ENCODE data around the gene SAPCD2. TPM values are rescaled to one million over a fixed set of nuclear protein-coding genes. Genes with fewer than 3 reads are reported as not detected.
"Not testable (repeated sequence)": the region's sequence is repeated elsewhere in the genome, so short reads cannot be mapped to it uniquely, and the experiment has no call there.

Gene SAPCD2
- total RNA-seq, 1 donor from 2014 or later = 17.6 TPM

GRCh38 chr9:137065336-137065967, 4.9 kb downstream of the SAPCD2 start:
- no peak for DNase-seq (ENCODE audit: low read depth, low spot score)

GRCh38 chr9:137064880-137065164, 5.5 kb downstream of the SAPCD2 start:
- DNase-seq (ENCODE audit: low read depth, low spot score) = no peak

GRCh38 chr9:137064027-137064879, 6.1 kb downstream of the SAPCD2 start:
- DNase-seq (ENCODE audit: low read depth, low spot score) = no peak

DNA sequence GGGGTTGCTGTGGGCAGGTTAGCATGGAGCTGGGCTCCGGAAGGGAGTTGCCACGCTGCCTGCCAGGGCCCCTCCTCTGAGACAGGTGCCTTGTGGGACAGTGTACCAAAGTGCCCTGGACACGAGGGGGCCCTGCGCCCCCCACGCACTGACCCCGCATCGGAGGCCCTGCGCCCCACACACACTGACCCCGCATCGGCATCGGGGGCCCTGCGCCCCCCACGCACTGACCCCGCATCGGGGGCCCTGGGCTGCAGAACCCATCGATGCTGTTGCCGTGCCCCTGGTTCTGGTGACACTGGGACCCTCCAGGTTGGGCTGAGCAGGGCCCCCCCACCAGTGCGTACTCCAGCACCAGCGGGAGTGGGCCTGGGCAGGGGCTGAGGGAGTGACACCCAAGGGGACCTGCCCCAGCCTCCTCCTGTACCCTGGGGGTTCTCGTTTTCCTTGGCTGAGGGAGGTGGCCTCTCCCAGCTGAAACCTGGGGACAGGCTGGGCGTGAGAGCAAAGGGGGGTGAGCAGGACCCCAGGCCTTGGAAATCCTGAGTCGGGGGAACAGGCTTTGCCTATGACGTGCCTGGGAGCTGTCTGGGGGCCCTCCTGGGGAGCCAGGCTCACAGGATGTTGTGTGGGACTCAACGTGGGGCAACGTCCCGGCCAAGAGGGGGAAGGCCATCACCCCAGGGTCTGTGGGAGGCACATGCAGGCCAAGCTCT, 6.9 kb downstream of the SAPCD2 start:
- DNase-seq (ENCODE audit: low read depth, low spot score) = no peak

- not testable (repeated sequence) for DNase-seq (ENCODE audit: low read depth, low spot score)
These were observed 7.6 kb downstream of the SAPCD2 start for GRCh38 chr9:137062798-137063197.

GRCh38 chr9:137062384-137062783, 8.0 kb downstream of the SAPCD2 start:
- no peak for DNase-seq (ENCODE audit: low read depth, low spot score)

- DNase-seq (ENCODE audit: low read depth, low spot score) = no peak
These were observed 11.7 kb downstream of the SAPCD2 start for GRCh38 chr9:137058521-137059234.

DNA sequence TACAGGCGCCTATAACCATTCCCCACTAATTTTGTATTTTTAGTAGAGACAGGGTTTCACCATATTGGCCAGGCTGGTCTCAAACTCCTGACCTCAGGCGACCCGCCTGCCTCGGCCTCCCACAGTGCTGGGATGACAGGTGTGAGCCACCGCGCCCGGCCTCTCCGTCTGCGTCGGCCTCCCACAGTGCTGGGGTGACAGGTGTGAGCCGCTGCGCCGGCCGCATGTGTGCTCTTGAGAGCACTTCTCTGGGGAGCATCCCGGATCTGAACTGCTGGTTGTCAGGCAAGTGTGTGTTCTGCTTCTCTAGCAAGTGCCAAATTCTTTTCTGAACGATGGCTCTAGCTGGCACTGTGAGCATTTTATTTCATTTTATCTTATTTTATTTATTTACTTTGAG, 12.8 kb downstream of the SAPCD2 start:
- no peak for DNase-seq (ENCODE audit: low read depth, low spot score)

DNA sequence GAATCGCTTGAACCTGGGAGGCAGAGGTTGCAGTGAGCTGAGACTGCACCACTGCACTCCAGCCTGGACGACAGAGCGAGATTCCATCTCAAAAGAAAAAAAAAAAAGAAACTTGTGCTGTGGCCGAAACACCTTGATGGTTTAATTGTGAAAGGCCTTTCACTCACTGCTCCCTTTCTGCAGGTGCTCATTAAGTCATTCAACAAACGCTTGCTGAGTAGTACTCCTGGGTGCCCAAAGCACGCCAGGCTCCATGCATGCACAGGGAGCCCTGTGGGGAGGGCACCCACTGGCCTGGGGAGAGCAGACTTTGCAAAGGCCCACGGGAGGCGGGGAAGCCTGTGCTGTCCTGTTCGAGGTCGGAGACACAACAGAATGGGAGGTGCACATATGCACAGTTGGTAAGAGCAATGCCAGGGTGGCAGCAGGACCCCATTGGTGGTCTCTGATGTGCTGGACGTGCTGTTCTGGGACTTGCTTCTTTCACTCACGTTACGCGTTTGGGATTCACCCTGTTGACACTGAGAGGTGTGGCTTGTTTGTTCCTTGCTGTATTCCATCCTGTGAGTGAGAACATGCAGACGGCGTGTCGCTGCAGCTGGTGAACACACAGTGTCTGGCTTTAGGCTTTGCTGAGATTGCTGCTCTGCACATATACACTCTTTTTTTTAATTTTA, 13.5 kb downstream of the SAPCD2 start:
- DNase-seq (ENCODE audit: low read depth, low spot score) = no peak

- no peak for DNase-seq (ENCODE audit: low read depth, low spot score)
These were observed 14.7 kb downstream of the SAPCD2 start for GRCh38 chr9:137055385-137056364.

DNA sequence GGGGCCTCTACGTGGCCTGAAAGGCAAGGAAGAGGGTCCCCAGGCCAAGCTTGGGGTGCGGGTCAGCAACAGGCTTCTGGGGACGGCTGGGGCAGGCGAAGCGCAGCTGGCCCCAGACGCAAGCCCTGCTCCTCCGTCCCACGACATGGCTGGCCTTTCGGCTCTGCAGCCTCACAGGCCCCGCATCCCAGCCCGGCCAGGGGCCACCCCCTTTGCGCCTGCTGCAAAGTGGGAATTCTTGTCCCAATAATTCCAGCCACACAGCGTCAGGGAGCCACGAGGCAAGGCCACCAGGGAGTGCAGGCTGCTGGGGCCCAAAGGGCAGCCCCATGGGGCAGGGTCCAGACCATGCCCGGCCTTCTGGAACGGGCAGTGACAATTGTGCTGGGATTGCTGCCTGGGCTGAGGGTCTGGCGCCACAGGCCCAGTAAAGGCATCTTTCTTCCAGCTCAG, 15.4 kb downstream of the SAPCD2 start:
- DNase-seq (ENCODE audit: low read depth, low spot score) = no peak

DNA sequence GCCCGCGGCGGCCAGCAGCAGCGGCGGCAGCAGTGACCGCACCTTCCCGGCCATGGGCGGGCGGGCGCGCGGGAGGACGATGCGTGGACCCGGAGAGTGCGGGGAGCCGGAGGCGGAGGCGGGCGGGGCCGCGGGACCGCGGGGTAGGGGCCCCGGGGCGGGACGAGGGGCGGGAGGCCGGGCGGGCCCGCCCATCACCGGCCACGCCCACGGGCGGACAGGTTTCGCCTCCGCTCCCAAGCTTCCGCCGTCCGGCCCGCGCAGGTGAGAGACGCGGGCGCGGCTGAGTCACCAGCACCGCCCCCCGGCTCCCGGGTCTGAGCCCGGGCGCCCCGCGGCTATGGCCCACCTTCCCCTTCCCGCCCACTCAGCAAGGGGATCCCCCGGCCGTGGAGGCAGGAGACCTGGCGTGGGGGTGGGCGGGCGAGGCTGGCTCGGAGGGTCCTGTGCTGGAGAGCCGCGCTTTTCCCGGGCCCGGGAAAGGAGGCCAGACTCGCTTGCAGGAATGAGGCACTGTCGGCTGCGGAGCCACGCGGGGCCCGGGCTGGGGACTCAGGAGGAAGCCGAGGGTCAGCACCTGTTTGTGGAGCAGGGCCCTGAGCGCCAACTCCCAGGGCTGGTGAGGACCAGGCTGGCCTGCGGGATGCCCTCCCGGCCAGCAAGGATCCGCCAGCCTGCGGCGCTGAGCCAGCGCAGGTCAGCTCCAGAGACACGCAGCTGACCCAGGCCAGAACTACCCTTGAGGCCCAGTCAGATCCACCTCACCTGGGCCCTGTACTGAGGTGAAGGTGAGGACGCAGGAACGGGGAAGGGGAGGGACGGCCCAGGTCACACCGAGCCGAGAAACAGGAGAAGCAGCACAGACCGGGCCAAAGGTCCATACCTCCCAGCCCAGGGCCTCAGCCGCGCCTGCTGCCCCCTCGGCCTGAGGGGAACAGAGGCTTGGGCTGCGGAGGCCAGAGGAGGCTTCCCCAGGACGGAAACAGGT, 16.1 kb downstream of the SAPCD2 start, which contains the start of gene ENTPD2:
TSS of gene ENTPD2 (minus strand) at position 118 of the 988 bp plus-strand sequence. CDS start at position 54, 64 bp downstream.
- no peak for DNase-seq (ENCODE audit: low read depth, low spot score)

DNA sequence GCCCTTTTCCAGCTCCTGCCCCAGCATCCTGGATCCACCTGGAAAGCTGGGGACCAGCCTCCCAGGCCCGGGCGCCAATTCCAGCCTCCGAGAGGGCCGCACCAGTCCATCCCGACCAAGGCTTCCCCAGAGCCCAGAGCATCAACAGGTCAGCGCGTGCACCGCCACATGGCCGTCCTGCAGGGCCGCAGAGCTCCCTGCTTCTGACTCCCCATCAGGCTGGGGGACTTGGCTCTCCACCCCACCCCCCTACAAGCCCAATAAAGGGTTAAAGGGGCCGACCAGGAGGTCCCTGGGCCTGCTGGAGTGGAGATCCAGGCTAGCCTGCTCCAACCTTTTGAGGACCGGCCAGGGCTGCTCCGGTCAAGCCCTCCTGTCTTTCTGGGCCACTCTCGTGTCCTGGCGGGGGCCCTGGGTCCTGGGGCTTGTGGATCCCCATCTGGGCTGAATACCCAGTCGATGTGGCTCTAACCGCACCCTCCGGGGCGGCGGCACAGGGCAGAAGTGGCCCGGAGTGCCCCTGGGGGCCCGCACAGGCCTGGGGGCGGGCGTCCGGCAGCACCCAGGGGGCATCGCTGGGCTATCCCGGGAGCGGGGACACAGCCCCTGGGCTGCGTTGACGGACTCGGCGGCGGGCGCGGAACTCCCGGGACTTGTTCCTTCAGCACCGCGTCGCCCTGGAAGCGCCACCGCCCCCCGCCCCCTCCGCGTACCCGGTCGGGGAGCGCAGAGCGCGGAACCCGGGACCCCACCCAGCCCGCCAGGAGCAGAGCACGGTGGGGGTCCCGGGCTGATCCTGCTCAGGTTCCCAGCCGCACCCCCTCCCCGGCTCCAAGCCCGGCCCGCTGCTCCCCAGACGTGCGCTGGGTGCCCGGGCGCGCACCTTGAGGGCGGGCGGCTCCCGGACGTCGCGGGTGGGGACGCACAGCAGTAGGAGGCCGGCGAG, 17.1 kb downstream of the SAPCD2 start:
- no peak for DNase-seq (ENCODE audit: low read depth, low spot score)

DNA sequence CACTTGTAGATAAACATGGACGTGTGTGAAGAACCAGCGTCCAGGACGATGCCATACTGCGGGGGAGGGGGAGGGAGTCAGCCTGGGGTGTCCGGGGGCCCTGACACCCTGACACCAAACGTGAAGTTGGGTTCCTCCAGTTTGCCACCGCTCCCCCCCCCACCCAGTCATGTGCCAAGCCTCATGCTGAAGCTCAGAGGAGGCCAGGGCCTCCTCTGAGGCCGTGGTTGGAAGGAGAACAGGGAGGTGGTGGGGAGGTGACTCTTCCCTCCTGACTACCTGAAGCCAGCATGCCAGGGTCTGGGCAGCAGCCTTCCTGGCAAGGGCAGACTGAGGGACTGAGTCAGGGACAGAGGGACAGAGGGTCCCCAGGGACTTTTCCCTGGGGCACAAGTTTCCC, 18.1 kb downstream of the SAPCD2 start:
- DNase-seq (ENCODE audit: low read depth, low spot score) = no peak

GRCh38 chr9:137051145-137051724, 19.1 kb downstream of the SAPCD2 start:
- no peak for DNase-seq (ENCODE audit: low read depth, low spot score)

GRCh38 chr9:137050570-137050969, 19.8 kb downstream of the SAPCD2 start:
- DNase-seq (ENCODE audit: low read depth, low spot score) = no peak
